ENCODE data around the gene MMS22L. TPM values are rescaled to one million over a fixed set of nuclear protein-coding genes. Genes with fewer than 3 reads are reported as not detected.

MMS22L gene
- total RNA-seq, 1 donor from 2014 or later, result 7.6 TPM

DNA sequence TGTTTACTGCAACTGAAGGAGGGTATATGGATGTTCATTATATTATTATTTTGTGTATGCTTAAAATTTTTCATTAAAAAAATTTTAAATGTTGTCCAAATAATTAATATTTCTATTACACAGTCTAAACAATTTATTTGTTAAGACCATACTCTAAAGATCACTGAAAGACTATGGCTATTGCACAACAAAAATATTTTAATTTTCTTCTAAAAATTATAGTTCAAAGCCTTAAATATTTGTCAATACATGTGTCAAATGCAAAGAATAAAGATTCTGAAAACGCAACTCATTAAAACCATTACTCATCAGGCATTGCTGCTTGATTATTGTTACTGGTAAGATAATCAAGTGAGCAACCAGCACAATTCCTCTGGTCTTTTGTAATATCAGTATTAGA is 2.2 kb downstream of the MMS22L start:
- Mint-ChIP-seq H3K9me3 (ENCODE audit: low read depth) (no peaks in the 10 kb centered on the region), H3K4me3 (ENCODE audit: unreplicated experiment) (no peak overlapping the region), H3K36me3 (ENCODE audit: low read depth) (peaks cover 5% of the 10 kb centered on the region), H3K4me1 (ENCODE audit: low read depth) (peaks cover 14% of the 10 kb centered on the region), H3K27ac (ENCODE audit: unreplicated experiment) (no peak overlapping the region), H3K27me3 (ENCODE audit: low read depth) (no peaks in the 10 kb centered on the region)
- no peak for DNase-seq (ENCODE audit: low spot score)
- TF ChIP-seq, protein P1, sequence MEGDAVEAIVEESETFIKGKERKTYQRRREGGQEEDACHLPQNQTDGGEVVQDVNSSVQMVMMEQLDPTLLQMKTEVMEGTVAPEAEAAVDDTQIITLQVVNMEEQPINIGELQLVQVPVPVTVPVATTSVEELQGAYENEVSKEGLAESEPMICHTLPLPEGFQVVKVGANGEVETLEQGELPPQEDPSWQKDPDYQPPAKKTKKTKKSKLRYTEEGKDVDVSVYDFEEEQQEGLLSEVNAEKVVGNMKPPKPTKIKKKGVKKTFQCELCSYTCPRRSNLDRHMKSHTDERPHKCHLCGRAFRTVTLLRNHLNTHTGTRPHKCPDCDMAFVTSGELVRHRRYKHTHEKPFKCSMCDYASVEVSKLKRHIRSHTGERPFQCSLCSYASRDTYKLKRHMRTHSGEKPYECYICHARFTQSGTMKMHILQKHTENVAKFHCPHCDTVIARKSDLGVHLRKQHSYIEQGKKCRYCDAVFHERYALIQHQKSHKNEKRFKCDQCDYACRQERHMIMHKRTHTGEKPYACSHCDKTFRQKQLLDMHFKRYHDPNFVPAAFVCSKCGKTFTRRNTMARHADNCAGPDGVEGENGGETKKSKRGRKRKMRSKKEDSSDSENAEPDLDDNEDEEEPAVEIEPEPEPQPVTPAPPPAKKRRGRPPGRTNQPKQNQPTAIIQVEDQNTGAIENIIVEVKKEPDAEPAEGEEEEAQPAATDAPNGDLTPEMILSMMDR (IDR thresholded peaks at IDR 0.05), result no peak

DNA sequence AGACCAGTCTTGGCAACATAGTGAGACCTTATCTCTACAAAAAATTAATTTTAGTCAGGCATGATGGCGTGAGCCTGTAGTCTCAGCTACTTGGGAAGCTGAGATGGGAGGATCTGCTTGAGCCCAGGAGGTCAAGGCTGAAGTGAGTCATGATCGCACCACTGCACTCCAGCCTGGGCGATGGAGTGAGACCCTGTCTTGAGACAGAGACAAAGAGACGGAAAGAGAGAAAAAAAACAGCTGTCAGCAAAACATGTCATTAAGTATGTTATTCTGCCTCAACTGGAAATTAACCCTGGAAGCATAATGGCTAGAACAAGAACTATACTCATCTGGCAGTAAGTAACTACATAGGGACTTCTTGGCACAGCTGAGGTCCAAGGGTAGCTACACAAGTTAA is 7.2 kb downstream of the MMS22L start:
- Mint-ChIP-seq H3K36me3 (ENCODE audit: low read depth) (peaks cover 8% of the 10 kb centered on the region), H3K9me3 (ENCODE audit: low read depth) (no peaks in the 10 kb centered on the region), H3K27me3 (ENCODE audit: low read depth) (no peaks in the 10 kb centered on the region), H3K4me1 (ENCODE audit: low read depth) (no peaks in the 10 kb centered on the region), H3K27ac (ENCODE audit: unreplicated experiment) (no peak overlapping the region), H3K4me3 (ENCODE audit: unreplicated experiment) (no peak overlapping the region)
- DNase-seq (ENCODE audit: low spot score), result no peak
- TF ChIP-seq, protein P1 (IDR thresholded peaks at IDR 0.05), result no peak

DNA sequence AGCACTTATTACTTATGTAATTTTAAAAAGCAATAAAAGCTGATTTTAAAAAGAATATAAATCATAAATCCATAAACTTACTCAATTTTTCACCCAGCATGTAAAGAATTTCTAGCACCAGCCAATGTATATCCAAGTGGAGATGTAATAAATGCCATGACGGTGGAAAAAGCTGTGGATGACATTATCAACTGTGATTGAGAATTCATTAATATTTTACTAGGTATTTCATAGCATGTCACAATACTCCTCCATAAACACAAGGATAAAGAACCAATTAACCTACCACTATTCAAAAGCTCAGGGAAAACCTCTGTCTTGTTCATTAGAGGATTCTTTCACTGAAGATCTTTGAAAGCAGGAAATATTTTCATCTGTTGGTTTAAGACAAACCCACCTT is 13.2 kb downstream of the MMS22L start:
- H3K4me3 Mint-ChIP-seq (ENCODE audit: unreplicated experiment), result no peak overlapping the region
- H3K27ac Mint-ChIP-seq (ENCODE audit: unreplicated experiment), result no peak overlapping the region
- H3K9me3 Mint-ChIP-seq (ENCODE audit: low read depth), result peaks cover 6% of the 10 kb centered on the region
- H3K36me3 Mint-ChIP-seq (ENCODE audit: low read depth), result peaks cover 15% of the 10 kb centered on the region
- no peaks in the 10 kb centered on the region for H3K4me1 Mint-ChIP-seq (ENCODE audit: low read depth)
- H3K27me3 Mint-ChIP-seq (ENCODE audit: low read depth), result no peaks in the 10 kb centered on the region
- DNase-seq (ENCODE audit: low spot score), result no peak
- TF ChIP-seq, protein P1 (IDR thresholded peaks at IDR 0.05), result no peak

DNA sequence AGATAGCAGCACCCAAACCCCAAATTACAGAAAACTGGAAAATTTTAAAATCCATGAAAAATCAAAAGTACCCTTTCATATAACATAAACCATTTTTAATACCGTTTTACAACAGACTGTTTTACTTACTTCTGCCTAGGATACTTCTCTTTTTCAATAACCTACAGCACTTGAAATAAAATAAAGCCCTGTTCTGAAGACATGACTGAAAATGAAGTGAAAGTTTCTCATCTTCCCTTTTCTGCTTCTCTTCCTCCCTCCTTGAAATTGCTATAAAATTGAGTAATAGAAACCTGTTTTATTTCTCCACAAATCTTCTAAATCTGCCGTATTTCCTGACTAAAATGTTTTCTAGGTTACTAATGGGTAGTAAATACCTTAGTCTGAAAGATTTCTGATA is 20.3 kb downstream of the MMS22L start:
- Mint-ChIP-seq H3K4me3 (ENCODE audit: unreplicated experiment) (no peak overlapping the region), H3K27me3 (ENCODE audit: low read depth) (no peaks in the 10 kb centered on the region), H3K36me3 (ENCODE audit: low read depth) (peaks cover 16% of the 10 kb centered on the region), H3K9me3 (ENCODE audit: low read depth) (peaks cover 6% of the 10 kb centered on the region), H3K4me1 (ENCODE audit: low read depth) (no peaks in the 10 kb centered on the region), H3K27ac (ENCODE audit: unreplicated experiment) (no peak overlapping the region)
- TF ChIP-seq, protein P1 (IDR thresholded peaks at IDR 0.05), result no peak
- no peak for DNase-seq (ENCODE audit: low spot score)

DNA sequence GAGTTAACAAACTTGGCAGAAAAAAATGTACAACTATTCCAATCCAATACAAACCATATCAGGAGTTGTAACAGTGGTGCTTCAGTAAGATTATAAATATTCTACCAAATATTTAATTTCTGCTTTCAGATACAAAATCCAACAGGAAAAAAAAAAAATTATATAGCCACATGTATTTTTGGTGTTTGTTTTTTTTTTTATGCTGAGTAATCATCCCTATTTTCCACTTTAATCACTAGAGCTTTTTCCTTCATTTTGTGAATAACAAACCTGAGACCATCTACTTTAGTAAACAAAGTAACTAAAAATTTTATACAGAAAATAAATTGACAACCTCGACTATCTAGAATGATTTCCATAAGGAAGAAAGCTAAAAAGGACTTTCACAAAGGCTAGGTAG is 36.2 kb downstream of the MMS22L start:
- Mint-ChIP-seq H3K4me1 (ENCODE audit: low read depth) (no peaks in the 10 kb centered on the region), H3K9me3 (ENCODE audit: low read depth) (peaks cover 17% of the 10 kb centered on the region), H3K27me3 (ENCODE audit: low read depth) (no peaks in the 10 kb centered on the region), H3K4me3 (ENCODE audit: unreplicated experiment) (no peak overlapping the region), H3K36me3 (ENCODE audit: low read depth) (peaks cover 16% of the 10 kb centered on the region), H3K27ac (ENCODE audit: unreplicated experiment) (no peak overlapping the region)
- DNase-seq (ENCODE audit: low spot score), result no peak
- TF ChIP-seq, protein P1 (IDR thresholded peaks at IDR 0.05), result no peak
